Tibial nerve (tissue), 4 donors: Measurements from ENCODE around the gene METRN. TPM values are rescaled to one million over a fixed set of nuclear protein-coding genes. Genes with fewer than 3 reads are reported as not detected.
"Not testable (repeated sequence)": the region's sequence is repeated elsewhere in the genome, so short reads cannot be mapped to it uniquely, and the experiment has no call there.

Experiments used
- DNase-seq, 2 donors: peaks; one replicate each; pipeline ENCODE4 v3.0.0-alpha.2; 2019; ENCODE audit warnings: low spot score in 2 of 2
- H3K27ac ChIP-seq, 4 donors: fragments of 200-600 bp; sonication (generic) in 3 of 4; one replicate each; pipeline ENCODE4 v1.5.1; 2017 to 2019; ENCODE audit warnings: mild to moderate bottlenecking in 1 of 4
- H3K27me3 ChIP-seq, 2 donors: fragments of 200-600 bp; sonication (generic) in 1 of 2; one replicate each; pipeline versions ENCODE4 v1.5.1 to v1.6.0; 2017 to 2019
- H3K36me3 ChIP-seq, 3 donors: fragments of 200-600 bp; sonication (generic); one replicate each; pipeline ENCODE4 v1.5.1; 2018 to 2019
- H3K4me1 ChIP-seq, 4 donors: fragments of 200-600 bp; sonication (generic) in 3 of 4; one replicate each; pipeline ENCODE4 v1.5.1; 2017 to 2019
- H3K4me3 ChIP-seq, 4 donors: fragments of 200-600 bp; sonication (generic) in 3 of 4; one replicate each; pipeline ENCODE4 v1.5.1; 2017 to 2019; ENCODE audit warnings: mild to moderate bottlenecking in 1 of 4, moderate library complexity in 1 of 4
- H3K9me3 ChIP-seq, 4 donors: fragments of 200-600 bp; sonication (generic) in 3 of 4; one replicate each; pipeline ENCODE4 v1.5.1; 2017 to 2019
- EP300 ChIP-seq, 2 donors: sonication (generic); formaldehyde crosslinking; IDR thresholded peaks; one replicate each; pipeline ENCODE4 v1.6.1; 2017; ENCODE audit warnings: antibody characterized with exemption in 2 of 2, mild to moderate bottlenecking in 1 of 2
- POLR2A ChIP-seq, 2 donors: fragments of 450-650 bp; IDR thresholded peaks; one replicate each; pipeline ENCODE4 v1.6.1; 2017; ENCODE audit warnings: antibody characterized with exemption in 2 of 2, mild to moderate bottlenecking in 2 of 2, moderate library complexity in 2 of 2
- WGBS, 2 donors: methylation state at CpG; one replicate each; pipeline ENCODE4 v1.1.5; 2018; 5-methylcytosine and 5-hydroxymethylcytosine counted together
- total RNA-seq, 4 donors: library from RNA; depleted of rRNA; stranded (reverse); fragments of >200 nt; gene quantifications; one replicate each; pipeline ENCODE4 v1.1.0, GENCODE V29; 2016
- TF ChIP-seq, protein P1 (sequence below), 5 experiments: fragments of 200-600 bp in 3 of 5; fragments of 450-650 bp in 2 of 5; sonication (generic) in 3 of 5; IDR thresholded peaks; one replicate each; pipeline ENCODE4 v1.5.1; 2016 to 2019; ENCODE audit warnings: antibody characterized with exemption in 5 of 5, mild to moderate bottlenecking in 3 of 5, moderate library complexity in 2 of 5

METRN gene
- total RNA-seq, 4 donors from 2014 or later = 78.8 to 131 (median 108) TPM

DNA sequence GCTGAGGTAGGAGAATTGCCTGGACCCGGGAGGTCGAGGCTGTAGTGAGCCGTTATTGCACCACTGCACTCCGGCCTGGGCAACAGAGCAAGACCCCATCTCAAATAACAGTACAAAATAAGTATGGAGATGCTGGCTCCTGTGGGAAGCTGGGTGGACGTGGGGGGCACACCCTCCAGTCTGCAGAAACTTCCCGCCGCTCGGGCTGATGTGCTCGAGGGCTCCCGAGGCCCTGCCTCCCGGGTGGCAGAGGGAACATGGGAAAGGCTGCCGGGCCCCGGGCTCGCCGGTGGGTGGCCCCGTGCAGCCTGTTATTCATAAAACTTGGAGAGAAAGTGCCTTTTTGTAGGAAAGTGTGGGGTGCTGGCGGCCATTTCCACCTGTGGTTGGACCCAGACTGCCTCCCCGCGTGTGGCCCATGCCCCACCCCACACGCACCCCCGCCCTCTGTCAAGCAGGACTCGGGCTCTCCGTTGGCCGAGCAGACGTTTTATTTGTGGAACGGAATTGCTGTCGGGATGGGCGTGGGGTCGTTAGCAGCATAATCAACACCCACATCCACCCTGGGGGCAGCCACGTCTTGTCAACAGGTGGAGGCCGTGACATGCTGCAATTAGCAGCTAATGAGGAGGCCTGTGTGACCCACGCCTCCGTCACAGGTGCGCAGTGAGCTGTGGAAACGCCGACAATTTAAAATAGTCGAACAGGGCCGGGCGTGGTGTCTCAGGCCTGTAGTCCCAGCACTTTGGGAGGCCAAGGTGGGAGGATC, 33.2 kb downstream of the METRN start:
- DNase-seq = no peak
- TF ChIP-seq, protein P1, sequence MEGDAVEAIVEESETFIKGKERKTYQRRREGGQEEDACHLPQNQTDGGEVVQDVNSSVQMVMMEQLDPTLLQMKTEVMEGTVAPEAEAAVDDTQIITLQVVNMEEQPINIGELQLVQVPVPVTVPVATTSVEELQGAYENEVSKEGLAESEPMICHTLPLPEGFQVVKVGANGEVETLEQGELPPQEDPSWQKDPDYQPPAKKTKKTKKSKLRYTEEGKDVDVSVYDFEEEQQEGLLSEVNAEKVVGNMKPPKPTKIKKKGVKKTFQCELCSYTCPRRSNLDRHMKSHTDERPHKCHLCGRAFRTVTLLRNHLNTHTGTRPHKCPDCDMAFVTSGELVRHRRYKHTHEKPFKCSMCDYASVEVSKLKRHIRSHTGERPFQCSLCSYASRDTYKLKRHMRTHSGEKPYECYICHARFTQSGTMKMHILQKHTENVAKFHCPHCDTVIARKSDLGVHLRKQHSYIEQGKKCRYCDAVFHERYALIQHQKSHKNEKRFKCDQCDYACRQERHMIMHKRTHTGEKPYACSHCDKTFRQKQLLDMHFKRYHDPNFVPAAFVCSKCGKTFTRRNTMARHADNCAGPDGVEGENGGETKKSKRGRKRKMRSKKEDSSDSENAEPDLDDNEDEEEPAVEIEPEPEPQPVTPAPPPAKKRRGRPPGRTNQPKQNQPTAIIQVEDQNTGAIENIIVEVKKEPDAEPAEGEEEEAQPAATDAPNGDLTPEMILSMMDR (IDR thresholded peaks at IDR 0.05) = no peak
- TF ChIP-seq POLR2A (IDR thresholded peaks at IDR 0.05) (no peak), EP300 (IDR thresholded peaks at IDR 0.05) (no peak)
- Histone ChIP-seq H3K4me3 (no peak overlapping the region), H3K27ac (no peak overlapping the region), H3K4me1 (no peaks in the 10 kb centered on the region), H3K27me3 (peaks cover 0 to 16% of the 10 kb centered on the region in 2 donors), H3K9me3 (no peaks in the 10 kb centered on the region), H3K36me3 (no peaks in the 10 kb centered on the region)
- 72 to 73% methylated on average over 29 to 39 of the region's 39 CpGs for WGBS, 2 donors

DNA sequence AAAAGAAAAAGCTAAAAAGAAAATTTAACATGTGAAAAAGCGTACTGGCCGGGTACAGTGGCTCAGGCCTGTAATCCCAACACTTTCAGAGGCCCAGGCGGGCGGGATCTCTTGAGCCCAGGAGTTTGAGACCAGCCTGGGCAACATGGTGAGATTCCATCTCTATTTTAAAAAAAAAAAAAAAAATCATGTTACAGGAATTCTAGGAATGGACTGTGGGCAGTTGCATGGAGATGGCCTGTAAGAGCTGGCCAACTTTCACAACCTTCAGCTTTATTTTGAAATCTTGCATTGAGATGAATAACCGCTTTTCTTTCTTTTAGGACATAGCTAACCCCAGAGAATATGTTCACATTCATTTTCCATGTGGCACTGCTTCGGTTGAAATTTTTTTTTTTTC, 34.1 kb downstream of the METRN start:
- Histone ChIP-seq H3K27me3 (peaks cover 0 to 23% of the 10 kb centered on the region in 2 donors), H3K9me3 (no peaks in the 10 kb centered on the region), H3K27ac (no peak overlapping the region), H3K36me3 (no peaks in the 10 kb centered on the region), H3K4me3 (no peak overlapping the region), H3K4me1 (no peaks in the 10 kb centered on the region)
- DNase-seq = no peak
- TF ChIP-seq, protein P1 (IDR thresholded peaks at IDR 0.05) = no peak
- TF ChIP-seq POLR2A (IDR thresholded peaks at IDR 0.05) (no peak), EP300 (IDR thresholded peaks at IDR 0.05) (no peak)
- WGBS, 2 donors = 59 to 77% methylated on average over 6 of the region's 6 CpGs

- H3K4me3 ChIP-seq = no peak overlapping the region
- H3K27me3 ChIP-seq = peaks cover 0 to 23% of the 10 kb centered on the region in 2 donors
- no peak for TF ChIP-seq EP300 (IDR thresholded peaks at IDR 0.05)
- TF ChIP-seq, protein P1 (IDR thresholded peaks at IDR 0.05) = no peak
- TF ChIP-seq POLR2A (IDR thresholded peaks at IDR 0.05) = no peak
- no peaks in the 10 kb centered on the region for H3K4me1 ChIP-seq
- H3K9me3 ChIP-seq = no peaks in the 10 kb centered on the region
- WGBS, 2 donors = 55 to 58% methylated on average over 9 of the region's 9 CpGs
- no peaks in the 10 kb centered on the region for H3K36me3 ChIP-seq
- H3K27ac ChIP-seq = no peak overlapping the region
- no peak for DNase-seq
Measured at GRCh38 chr16:750485-750884, 35.6 kb downstream of the METRN start.

GRCh38 chr16:751152-752006, 36.5 kb downstream of the METRN start:
- Histone ChIP-seq H3K4me3 (no peak overlapping the region), H3K27ac (no peak overlapping the region), H3K4me1 (no peaks in the 10 kb centered on the region), H3K36me3 (no peaks in the 10 kb centered on the region), H3K27me3 (peaks cover 0 to 23% of the 10 kb centered on the region in 2 donors), H3K9me3 (peaks cover 0 to 2% (median 0%) of the 10 kb centered on the region in 4 donors)
- TF ChIP-seq EP300 (IDR thresholded peaks at IDR 0.05) (no peak), POLR2A (IDR thresholded peaks at IDR 0.05) (no peak)
- TF ChIP-seq, protein P1 (IDR thresholded peaks at IDR 0.05) = no peak
- no peak for DNase-seq
- WGBS, 2 donors = 59 to 60% methylated on average over 26 to 39 of the region's 39 CpGs

- Histone ChIP-seq H3K27me3 (peaks cover 0 to 23% of the 10 kb centered on the region in 2 donors), H3K27ac (no peak overlapping the region), H3K4me1 (no peaks in the 10 kb centered on the region), H3K4me3 (no peak overlapping the region), H3K36me3 (no peaks in the 10 kb centered on the region), H3K9me3 (peaks cover 0 to 7% (median 0%) of the 10 kb centered on the region in 4 donors)
- DNase-seq = no peak
- no peak for TF ChIP-seq POLR2A (IDR thresholded peaks at IDR 0.05)
- TF ChIP-seq EP300 (IDR thresholded peaks at IDR 0.05) = no peak
- TF ChIP-seq, protein P1 (IDR thresholded peaks at IDR 0.05) = no peak
- WGBS, 2 donors = 29 to 31% methylated on average over 9 to 10 of the region's 10 CpGs
Measured at GRCh38 chr16:752007-752312, 37.0 kb downstream of the METRN start.

GRCh38 chr16:754121-754607, 39.2 kb downstream of the METRN start:
- peaks cover 0 to 23% of the 10 kb centered on the region in 2 donors for H3K27me3 ChIP-seq
- not testable (repeated sequence) for H3K4me3 ChIP-seq, DNase-seq, H3K36me3 ChIP-seq, H3K4me1 ChIP-seq, H3K27ac ChIP-seq, H3K9me3 ChIP-seq
- 83 to 88% methylated on average over 11 of the region's 11 CpGs for WGBS, 2 donors
